ENCODE measurements around the gene ACMSD. TPM values are rescaled to one million over a fixed set of nuclear protein-coding genes. Genes with fewer than 3 reads are reported as not detected.

Gene ACMSD
- total RNA-seq, 2 experiments from 2014 or later, result not detected

DNA sequence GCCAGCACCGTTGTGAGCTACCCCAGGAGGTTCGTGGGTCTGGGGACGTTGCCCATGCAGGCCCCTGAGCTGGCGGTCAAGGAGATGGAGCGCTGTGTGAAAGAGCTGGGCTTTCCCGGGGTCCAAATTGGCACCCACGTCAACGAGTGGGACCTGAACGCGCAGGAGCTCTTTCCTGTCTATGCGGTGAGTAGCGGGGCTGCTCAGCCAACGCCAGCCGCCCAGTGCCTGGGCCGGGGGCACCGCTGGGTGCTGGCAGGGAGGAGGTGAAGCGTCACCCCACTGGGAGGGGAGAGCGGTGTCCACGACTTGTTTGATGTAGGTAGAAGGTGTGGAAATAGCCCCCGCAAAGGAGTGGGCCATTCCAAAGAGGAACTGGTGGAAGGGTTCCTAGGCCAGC, 25.0 kb downstream of the ACMSD start:
- H3K9me3 ChIP-seq (ENCODE audit: low read length), result no peaks in the 10 kb centered on the region
- H3K36me3 ChIP-seq (ENCODE audit: insufficient read depth, low read length), result no peaks in the 10 kb centered on the region
- no peaks in the 10 kb centered on the region for H3K79me2 ChIP-seq (ENCODE audit: insufficient read depth, low read depth, low read length)
- no peak overlapping the region for H2AFZ ChIP-seq (ENCODE audit: low read length)
- no peak for DNase-seq (ENCODE audit: low spot score)
- H3K4me1 ChIP-seq (ENCODE audit: insufficient read depth, low read length, poor library complexity, severe bottlenecking), result no peaks in the 10 kb centered on the region
- H3K9me2 ChIP-seq (ENCODE audit: insufficient read depth, low read length), result no peaks in the 10 kb centered on the region
- ChIA-PET CTCF (ENCODE audit: unreplicated experiment) (no interaction called here), POLR2A (no interaction called here)
- intact Hi-C loops (cut with micrococcal nuclease; ENCODE audit: unreplicated experiment), result no loop called here
- no TSS peak for BruUV-seq (replicated peaks)
- H4K20me1 ChIP-seq (ENCODE audit: insufficient read depth, low read length), result no peaks in the 10 kb centered on the region
- no peak overlapping the region for H3K4me2 ChIP-seq (ENCODE audit: low read length)
- H3K4me3 ChIP-seq (ENCODE audit: low read depth, low read length, poor library complexity, severe bottlenecking), result no peak overlapping the region
- no peak overlapping the region for H3K27ac ChIP-seq (ENCODE audit: low read depth, low read length, poor library complexity, severe bottlenecking)
- TF ChIP-seq EZH2phosphoT487 (IDR thresholded peaks at IDR 0.05; ENCODE audit: borderline replicate concordance, low read depth, low read length), result no peak
- TF ChIP-seq, protein P1, sequence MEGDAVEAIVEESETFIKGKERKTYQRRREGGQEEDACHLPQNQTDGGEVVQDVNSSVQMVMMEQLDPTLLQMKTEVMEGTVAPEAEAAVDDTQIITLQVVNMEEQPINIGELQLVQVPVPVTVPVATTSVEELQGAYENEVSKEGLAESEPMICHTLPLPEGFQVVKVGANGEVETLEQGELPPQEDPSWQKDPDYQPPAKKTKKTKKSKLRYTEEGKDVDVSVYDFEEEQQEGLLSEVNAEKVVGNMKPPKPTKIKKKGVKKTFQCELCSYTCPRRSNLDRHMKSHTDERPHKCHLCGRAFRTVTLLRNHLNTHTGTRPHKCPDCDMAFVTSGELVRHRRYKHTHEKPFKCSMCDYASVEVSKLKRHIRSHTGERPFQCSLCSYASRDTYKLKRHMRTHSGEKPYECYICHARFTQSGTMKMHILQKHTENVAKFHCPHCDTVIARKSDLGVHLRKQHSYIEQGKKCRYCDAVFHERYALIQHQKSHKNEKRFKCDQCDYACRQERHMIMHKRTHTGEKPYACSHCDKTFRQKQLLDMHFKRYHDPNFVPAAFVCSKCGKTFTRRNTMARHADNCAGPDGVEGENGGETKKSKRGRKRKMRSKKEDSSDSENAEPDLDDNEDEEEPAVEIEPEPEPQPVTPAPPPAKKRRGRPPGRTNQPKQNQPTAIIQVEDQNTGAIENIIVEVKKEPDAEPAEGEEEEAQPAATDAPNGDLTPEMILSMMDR (conservative IDR thresholded peaks at IDR 0.05; ENCODE audit: low read length), result no peak

DNA sequence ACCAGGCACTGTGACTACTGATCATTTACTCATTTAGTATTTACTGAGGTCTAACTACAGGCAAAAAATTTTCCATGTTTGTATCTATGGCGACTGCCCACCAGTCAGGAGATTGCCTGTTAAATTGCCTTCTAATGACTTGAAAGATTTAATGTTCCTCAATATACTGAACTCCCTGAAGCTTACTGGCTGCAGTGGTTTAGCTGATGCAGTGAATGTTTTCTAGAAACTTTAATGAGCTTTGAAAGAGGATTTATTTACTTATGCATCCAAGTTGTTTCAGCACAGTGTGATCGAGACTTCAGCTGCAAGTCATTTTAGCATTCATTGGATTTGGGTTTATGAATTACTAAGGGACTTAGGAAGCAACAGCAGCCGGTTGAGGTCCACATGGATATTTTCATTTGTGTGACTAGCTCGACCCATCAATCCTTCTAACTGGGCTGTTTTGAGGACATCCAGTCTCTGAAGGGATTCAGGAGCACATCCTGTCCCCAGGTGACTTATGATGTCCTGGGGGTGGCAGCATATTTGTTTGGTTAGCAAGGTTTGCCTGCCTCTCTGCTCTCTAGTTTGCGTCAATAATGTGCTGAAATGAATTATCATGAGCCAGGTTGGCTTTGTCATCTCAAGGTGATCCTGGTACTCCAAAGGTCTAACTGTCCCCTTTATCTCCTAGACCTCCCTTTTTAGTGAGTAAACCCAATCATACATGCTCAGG, 26.8 kb downstream of the ACMSD start:
- Histone ChIP-seq H3K79me2 (ENCODE audit: insufficient read depth, low read depth, low read length) (no peaks in the 10 kb centered on the region), H3K9me2 (ENCODE audit: insufficient read depth, low read length) (no peaks in the 10 kb centered on the region), H3K4me2 (ENCODE audit: low read length) (no peak overlapping the region), H3K4me1 (ENCODE audit: insufficient read depth, low read length, poor library complexity, severe bottlenecking) (no peaks in the 10 kb centered on the region), H3K36me3 (ENCODE audit: insufficient read depth, low read length) (no peaks in the 10 kb centered on the region), H2AFZ (ENCODE audit: low read length) (no peak overlapping the region), H4K20me1 (ENCODE audit: insufficient read depth, low read length) (no peaks in the 10 kb centered on the region), H3K27ac (ENCODE audit: low read depth, low read length, poor library complexity, severe bottlenecking) (no peak overlapping the region), H3K9me3 (ENCODE audit: low read length) (no peaks in the 10 kb centered on the region), H3K4me3 (ENCODE audit: low read depth, low read length, poor library complexity, severe bottlenecking) (no peak overlapping the region)
- intact Hi-C loops (cut with micrococcal nuclease; ENCODE audit: unreplicated experiment), result no loop called here
- no peak for TF ChIP-seq EZH2phosphoT487 (IDR thresholded peaks at IDR 0.05; ENCODE audit: borderline replicate concordance, low read depth, low read length)
- TF ChIP-seq, protein P1 (conservative IDR thresholded peaks at IDR 0.05; ENCODE audit: low read length), result no peak
- no peak for DNase-seq (ENCODE audit: low spot score)
- ChIA-PET POLR2A (interaction anchor here (0.5 kb wide), 1 partner anchor 26 kb away, joined by 3 read pairs; no protein-coding TSS in a partner anchor), CTCF (ENCODE audit: unreplicated experiment) (no interaction called here)
- no TSS peak for BruUV-seq (replicated peaks)

DNA sequence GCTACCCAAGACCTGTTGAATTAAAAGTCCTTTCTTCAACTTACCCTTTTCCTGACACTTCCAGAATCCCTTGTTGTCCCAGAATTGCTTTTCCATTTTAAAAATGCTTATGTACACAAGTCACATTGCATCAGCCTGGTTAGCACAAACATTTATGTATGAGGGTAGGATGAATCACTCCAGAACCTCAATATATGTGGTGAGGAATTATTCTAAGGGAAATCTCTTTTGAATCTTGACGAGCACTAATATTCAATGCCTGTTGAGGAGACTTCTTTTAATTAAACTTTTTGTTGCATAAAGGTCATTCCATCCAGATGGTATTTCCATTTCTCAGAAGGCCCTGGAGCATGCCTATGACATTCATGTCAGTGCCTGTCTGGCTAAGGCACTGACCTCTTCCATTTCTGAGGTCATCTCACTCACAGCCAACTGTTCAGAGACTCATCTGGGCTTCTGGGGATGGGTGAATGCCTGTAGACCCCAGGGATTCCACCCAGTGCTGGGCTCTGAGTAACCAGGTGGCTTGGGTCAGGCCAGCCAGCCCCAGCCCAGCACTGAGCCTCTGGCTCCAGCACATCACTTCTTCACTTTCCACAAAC, 28.2 kb downstream of the ACMSD start:
- intact Hi-C loops (cut with micrococcal nuclease; ENCODE audit: unreplicated experiment), result no loop called here
- Histone ChIP-seq H3K79me2 (ENCODE audit: insufficient read depth, low read depth, low read length) (no peaks in the 10 kb centered on the region), H3K9me2 (ENCODE audit: insufficient read depth, low read length) (no peaks in the 10 kb centered on the region), H2AFZ (ENCODE audit: low read length) (no peak overlapping the region), H3K27ac (ENCODE audit: low read depth, low read length, poor library complexity, severe bottlenecking) (no peak overlapping the region), H3K9me3 (ENCODE audit: low read length) (no peaks in the 10 kb centered on the region), H3K4me2 (ENCODE audit: low read length) (no peak overlapping the region), H3K36me3 (ENCODE audit: insufficient read depth, low read length) (no peaks in the 10 kb centered on the region), H3K4me3 (ENCODE audit: low read depth, low read length, poor library complexity, severe bottlenecking) (no peak overlapping the region), H3K4me1 (ENCODE audit: insufficient read depth, low read length, poor library complexity, severe bottlenecking) (no peaks in the 10 kb centered on the region), H4K20me1 (ENCODE audit: insufficient read depth, low read length) (no peaks in the 10 kb centered on the region)
- POLR2A ChIA-PET, result no interaction called here
- TF ChIP-seq, protein P1 (conservative IDR thresholded peaks at IDR 0.05; ENCODE audit: low read length), result no peak
- no peak for TF ChIP-seq EZH2phosphoT487 (IDR thresholded peaks at IDR 0.05; ENCODE audit: borderline replicate concordance, low read depth, low read length)
- no peak for DNase-seq (ENCODE audit: low spot score)
- BruUV-seq (replicated peaks), result no TSS peak
- CTCF ChIA-PET (ENCODE audit: unreplicated experiment), result no interaction called here

Measured in OCI-LY7 (cell line).